CD14-positive monocyte (primary cell): ENCODE data around the gene SMAD1. TPM values are rescaled to one million over a fixed set of nuclear protein-coding genes. Genes with fewer than 3 reads are reported as not detected.

Experiments used
- DNase-seq, 3 donors: peaks; one replicate each; pipeline ENCODE4 v3.0.0-alpha.2; 2011 to 2022
- H2AFZ ChIP-seq: 2 replicates; pipeline ENCODE4 v1.6.0; 2012; ENCODE audit warnings: mild to moderate bottlenecking, low read depth, low read length, inconsistent platforms; ENCODE audit not compliant: insufficient read depth, poor library complexity, severe bottlenecking
- H3K27ac ChIP-seq, 2 donors: 1 replicate in 1 of 2; 2 replicates in 1 of 2; pipeline ENCODE4 v1.5.1; 2012 to 2013; ENCODE audit warnings: low read length in 2 of 2, control low read depth in 1 of 2, inconsistent platforms in 1 of 2, low read depth in 1 of 2, mild to moderate bottlenecking in 1 of 2
- H3K27me3 ChIP-seq, 2 donors: one replicate each; pipeline versions ENCODE4 v1.6.0 to v1.6.1; 2011 to 2013; ENCODE audit warnings: low read length in 2 of 2; ENCODE audit not compliant: control insufficient read depth in 2 of 2, insufficient read depth in 2 of 2
- H3K36me3 ChIP-seq, 2 donors: replicated peaks in 1 of 2; 1 replicate in 1 of 2; 2 replicates in 1 of 2; pipeline versions ENCODE4 v1.5.1 to v1.6.1; 2012 to 2013; ENCODE audit warnings: low read length in 2 of 2, control low read depth in 1 of 2, inconsistent platforms in 1 of 2, mild to moderate bottlenecking in 1 of 2; ENCODE audit not compliant: insufficient read depth in 2 of 2, control insufficient read depth in 1 of 2
- H3K4me1 ChIP-seq, 2 donors: 1 replicate in 1 of 2; 2 replicates in 1 of 2; pipeline versions ENCODE4 v1.5.1 to v1.6.1; 2012 to 2013; ENCODE audit warnings: low read length in 2 of 2, control low read depth in 1 of 2, inconsistent platforms in 1 of 2, mild to moderate bottlenecking in 1 of 2, moderate library complexity in 1 of 2; ENCODE audit not compliant: insufficient read depth in 2 of 2, control insufficient read depth in 1 of 2
- H3K4me2 ChIP-seq: replicated peaks from 2 replicates; pipeline ENCODE3; 2012; ENCODE audit warnings: low read length, moderate library complexity, mild to moderate bottlenecking; ENCODE audit not compliant: poor library complexity, severe bottlenecking; ENCODE audit errors: extremely low read depth
- H3K4me3 ChIP-seq, 3 experiments: fragments of 200-600 bp in 1 of 3; sonication (generic) in 1 of 3; replicated peaks in 1 of 3; 1 replicate in 2 of 3; 2 replicates in 1 of 3; pipeline ENCODE4 v1.5.1; 2011 to 2013; ENCODE audit warnings: low read length in 3 of 3, mild to moderate bottlenecking in 3 of 3, control low read depth in 2 of 3, low read depth in 2 of 3, inconsistent platforms in 1 of 3, moderate library complexity in 1 of 3
- H3K79me2 ChIP-seq: 2 replicates; pipeline ENCODE4 v1.6.0; 2012; ENCODE audit warnings: mild to moderate bottlenecking, control low read depth, inconsistent platforms, low read length, moderate library complexity; ENCODE audit not compliant: insufficient read depth
- H3K9ac ChIP-seq: 2 replicates; pipeline ENCODE4 v1.6.0; 2017; ENCODE audit warnings: low read length, mild to moderate bottlenecking; ENCODE audit not compliant: insufficient read depth, poor library complexity, severe bottlenecking
- H3K9me3 ChIP-seq, 2 donors: replicated peaks in 1 of 2; 1 replicate in 1 of 2; 2 replicates in 1 of 2; pipeline versions ENCODE4 v1.5.1 to v1.6.1; 2012 to 2013; ENCODE audit warnings: low read length in 2 of 2, control low read depth in 1 of 2; ENCODE audit not compliant: control insufficient read depth in 1 of 2, insufficient read depth in 1 of 2
- H4K20me1 ChIP-seq: 2 replicates; pipeline ENCODE4 v1.6.0; 2012; ENCODE audit warnings: mild to moderate bottlenecking, low read length, control low read depth, moderate library complexity; ENCODE audit not compliant: insufficient read depth
- H3K27ac Mint-ChIP-seq, 7 donors: one replicate each; pipeline ENCODE4 v1.8.0; 2020; ENCODE audit warnings: mild to moderate bottlenecking in 7 of 7, mixed read lengths in 7 of 7, moderate library complexity in 6 of 7, inconsistent platforms in 2 of 7
- H3K27me3 Mint-ChIP-seq, 3 donors: one replicate each; pipeline ENCODE4 v1.8.0; 2021 to 2022; ENCODE audit warnings: low read depth in 3 of 3, mild to moderate bottlenecking in 3 of 3, mixed read lengths in 3 of 3, moderate library complexity in 3 of 3, inconsistent platforms in 1 of 3
- H3K36me3 Mint-ChIP-seq, 2 donors: one replicate each; pipeline ENCODE4 v1.8.0; 2020; ENCODE audit warnings: mixed read lengths in 2 of 2, inconsistent platforms in 1 of 2, mild to moderate bottlenecking in 1 of 2
- H3K4me1 Mint-ChIP-seq: one replicate; pipeline ENCODE4 v1.8.0; 2020; ENCODE audit warnings: mild to moderate bottlenecking, mixed read lengths
- H3K4me3 Mint-ChIP-seq, 2 donors: one replicate each; pipeline ENCODE4 v1.8.0; 2020; ENCODE audit warnings: mild to moderate bottlenecking in 2 of 2, mixed read lengths in 2 of 2, moderate library complexity in 1 of 2
- H3K9me3 Mint-ChIP-seq, 7 donors: one replicate each; pipeline ENCODE4 v1.8.0; 2020 to 2022; ENCODE audit warnings: mixed read lengths in 7 of 7, mild to moderate bottlenecking in 6 of 7, moderate library complexity in 6 of 7, inconsistent platforms in 2 of 7
- CTCF ChIP-seq: fragments of 200-600 bp; IDR thresholded peaks from one replicate; pipeline ENCODE4 v1.8.0; 2022; ENCODE audit warnings: antibody characterized with exemption, mild to moderate bottlenecking
- WGBS: methylation state at CpG from one replicate; pipeline ENCODE4 v1.1.5; 2013; ENCODE audit warnings: missing lambda C conversion rate; ENCODE audit not compliant: insufficient coverage; 5-methylcytosine and 5-hydroxymethylcytosine counted together
- intact Hi-C, 2 donors: fragments of 100-400 bp; cut with micrococcal nuclease; formaldehyde crosslinking; loops; one replicate each; pipeline versions ENCODE4 v1.15.0 to v1.15.1; 2023
- polyA plus RNA-seq, 3 donors: library from polyadenylated mRNA; depleted of rRNA in 1 of 3; unstranded in 2 of 3; stranded (reverse) in 1 of 3; fragments of 300-500 nt in 2 of 3; fragments of >200 nt in 1 of 3; fragmentation: Illumina TruSeq in 2 of 3; gene quantifications; 1 replicate in 2 of 3; 2 replicates in 1 of 3; pipeline ENCODE4 v1.2.3, GENCODE V29; 2012 to 2021

The SMAD1 gene
- polyA plus RNA-seq, 3 donors = 8.2 to 14.4 (median 8.7) TPM

- Mint-ChIP-seq H3K9me3 (peaks cover 0 to 6% (median 2%) of the 10 kb centered on the region in 7 donors), H3K27me3 (peaks cover 0 to 2% (median 0%) of the 10 kb centered on the region in 3 donors), H3K36me3 (no peaks in the 10 kb centered on the region), H3K4me3 (no peak overlapping the region), H3K4me1 (peaks cover 9% of the 10 kb centered on the region), H3K27ac (no peak overlapping the region)
- H2AFZ ChIP-seq = no peak overlapping the region
- H3K4me2 ChIP-seq = no peak overlapping the region
- no peaks in the 10 kb centered on the region for H3K27me3 ChIP-seq
- intact Hi-C loops = no loop called here
- no peak for DNase-seq
- no peaks in the 10 kb centered on the region for H3K36me3 ChIP-seq
- no peak for TF ChIP-seq CTCF
- H3K4me3 ChIP-seq = no peak overlapping the region
- no peaks in the 10 kb centered on the region for H3K9me3 ChIP-seq
- H3K4me1 ChIP-seq = peaks cover 3 to 10% of the 10 kb centered on the region in 2 donors
- no peak overlapping the region for H3K9ac ChIP-seq
- H3K27ac ChIP-seq = no peak overlapping the region
- H3K79me2 ChIP-seq = peaks cover 5% of the 10 kb centered on the region
- 100% methylated on average over 1 of the region's 3 CpGs for WGBS
- peaks cover 4% of the 10 kb centered on the region for H4K20me1 ChIP-seq
Measured at GRCh38 chr4:145505995-145506394, 24.3 kb downstream of the SMAD1 start.

- no CpG with 5 or more reads among the region's 1 CpG for WGBS
- H3K9ac ChIP-seq = no peak overlapping the region
- peaks cover 5 to 13% of the 10 kb centered on the region in 2 donors for H3K9me3 ChIP-seq
- H3K36me3 Mint-ChIP-seq = no peaks in the 10 kb centered on the region
- H3K9me3 Mint-ChIP-seq = peaks cover 10 to 20% (median 15%) of the 10 kb centered on the region in 7 donors
- no peak overlapping the region for H3K4me3 ChIP-seq
- H3K4me1 ChIP-seq = peaks cover 3 to 10% of the 10 kb centered on the region in 2 donors
- no peaks in the 10 kb centered on the region for H3K36me3 ChIP-seq
- peak overlapping the region; percentile 12 for H3K4me2 ChIP-seq
- intact Hi-C loops = no loop called here
- H3K27me3 ChIP-seq = no peaks in the 10 kb centered on the region
- H3K4me1 Mint-ChIP-seq = peaks cover 9% of the 10 kb centered on the region
- no peak for DNase-seq
- no peak overlapping the region for H3K27ac ChIP-seq
- peaks cover 12% of the 10 kb centered on the region for H3K79me2 ChIP-seq
- H3K27ac Mint-ChIP-seq = peak overlapping the region in 3 of 7 donors; percentile 18 to 51 (median 31)
- H3K27me3 Mint-ChIP-seq = peaks cover 0 to 4% (median 0%) of the 10 kb centered on the region in 3 donors
- peak overlapping the region in 1 of 2 donors; percentile 12 for H3K4me3 Mint-ChIP-seq
- no peak for TF ChIP-seq CTCF
- no peak overlapping the region for H2AFZ ChIP-seq
- H4K20me1 ChIP-seq = peaks cover 2% of the 10 kb centered on the region
Measured at GRCh38 chr4:145507636-145508035, 26.0 kb downstream of the SMAD1 start.
